Hepatocyte (in vitro differentiated cells): ENCODE results near the gene FLRT2.

Experiments used
- CTCF ChIP-seq: fragments of 200-600 bp; sonication (generic); IDR thresholded peaks from 2 replicates; pipeline ENCODE4 v1.5.1; 2016; ENCODE audit warnings: antibody characterized with exemption, mild to moderate bottlenecking; ENCODE audit not compliant: poor library complexity
- EZH2 ChIP-seq: fragments of 200-600 bp; sonication (generic); IDR thresholded peaks from 2 replicates; pipeline ENCODE4 v1.6.1; 2016; ENCODE audit warnings: antibody characterized with exemption, mild to moderate bottlenecking, borderline replicate concordance
- EZH2phosphoT487 ChIP-seq: fragments of 200-600 bp; sonication (generic); IDR thresholded peaks from one replicate; pipeline ENCODE4 v1.6.1; 2018; ENCODE audit warnings: antibody characterized with exemption, mild to moderate bottlenecking, low read depth, moderate library complexity; ENCODE audit not compliant: unreplicated experiment, severe bottlenecking

- TF ChIP-seq CTCF, result no peak
- no peak for TF ChIP-seq EZH2phosphoT487
- no peak for TF ChIP-seq EZH2
These were observed 47.1 kb downstream of the FLRT2 start for GRCh38 chr14:85576848-85577542.
